Smooth muscle cell of the brain vasculature (primary cell): ENCODE results near the gene NT5C1B.
"Not testable (repeated sequence)": the region's sequence is repeated elsewhere in the genome, so short reads cannot be mapped to it uniquely, and the experiment has no call there.

ENCODE experiments used
- DNase-seq: peaks from one replicate; pipeline ENCODE4 v3.0.0-alpha.2; 2012; ENCODE audit warnings: low read depth, low spot score

NT5C1B gene

GRCh38 chr2:18589354-18589753, at the start of gene NT5C1B:
Gene NT5C1B (minus strand): TSS chr2:18589569. CDS start chr2:18589468, 101 bp downstream.
- DNase-seq = no peak

GRCh38 chr2:18637196-18637595, 47.8 kb upstream of the NT5C1B start:
- no peak for DNase-seq

GRCh38 chr2:18632699-18633098, 43.3 kb upstream of the NT5C1B start:
- not testable (repeated sequence) for DNase-seq

GRCh38 chr2:18630941-18631340, 41.6 kb upstream of the NT5C1B start:
- DNase-seq = no peak

GRCh38 chr2:18630541-18630940, 41.2 kb upstream of the NT5C1B start:
- DNase-seq = no peak

GRCh38 chr2:18630101-18630500, 40.7 kb upstream of the NT5C1B start:
- DNase-seq = no peak

- no peak for DNase-seq
These were observed 37.7 kb upstream of the NT5C1B start for GRCh38 chr2:18626958-18627650.

GRCh38 chr2:18626256-18626668, 36.9 kb upstream of the NT5C1B start:
- no peak for DNase-seq

- no peak for DNase-seq
These were observed 36.2 kb upstream of the NT5C1B start for GRCh38 chr2:18625563-18625962.

- DNase-seq = no peak
These were observed 34.4 kb upstream of the NT5C1B start for GRCh38 chr2:18623782-18624181.

- no peak for DNase-seq
These were observed 31.7 kb upstream of the NT5C1B start for GRCh38 chr2:18620867-18621632.

GRCh38 chr2:18619091-18619490, 29.7 kb upstream of the NT5C1B start:
- no peak for DNase-seq

GRCh38 chr2:18614041-18614440, 24.7 kb upstream of the NT5C1B start:
- DNase-seq = no peak

- no peak for DNase-seq
These were observed 22.8 kb upstream of the NT5C1B start for GRCh38 chr2:18612133-18612532.

GRCh38 chr2:18611604-18612003, 22.2 kb upstream of the NT5C1B start:
- no peak for DNase-seq

GRCh38 chr2:18611184-18611583, 21.8 kb upstream of the NT5C1B start:
- peak; percentile 33 for DNase-seq

- no peak for DNase-seq
These were observed 21.3 kb upstream of the NT5C1B start for GRCh38 chr2:18610651-18611050.

- DNase-seq = no peak
These were observed 20.7 kb upstream of the NT5C1B start for GRCh38 chr2:18610090-18610489.

- DNase-seq = no peak
These were observed 15.7 kb upstream of the NT5C1B start for GRCh38 chr2:18605115-18605514.

GRCh38 chr2:18604531-18604885, 15.1 kb upstream of the NT5C1B start:
- DNase-seq = no peak

- DNase-seq = no peak
These were observed 14.6 kb upstream of the NT5C1B start for GRCh38 chr2:18603854-18604530.

- DNase-seq = no peak
These were observed 12.9 kb upstream of the NT5C1B start for GRCh38 chr2:18602298-18602697.

- no peak for DNase-seq
These were observed 10.9 kb upstream of the NT5C1B start for GRCh38 chr2:18600255-18600613.
